Measurements from ENCODE around the gene HECW1. TPM values are rescaled to one million over a fixed set of nuclear protein-coding genes. Genes with fewer than 3 reads are reported as not detected.

The HECW1 gene
- total and polyA plus RNA-seq, 2 donors (not counting 1 experiment from before 2014, with no cell fraction given), result not detected

- Histone ChIP-seq H3K4me1 (ENCODE audit: control insufficient read depth in 2 of 2, insufficient read depth in 2 of 2, low read length in 2 of 2) (no peaks in the 10 kb centered on the region), H4K20me1 (ENCODE audit: control insufficient read depth, insufficient read depth, low read length, poor library complexity, severe bottlenecking) (no peaks in the 10 kb centered on the region), H3K27me3 (replicated peaks in 1 of 4; ENCODE audit: control extremely low read depth in 1 of 4, control insufficient read depth in 3 of 4, insufficient read depth in 4 of 4, low read length in 3 of 4) (peaks cover 0 to 12% (median 6%) of the 10 kb centered on the region in 4 experiments), H3K9ac (ENCODE audit: low read length) (no peak overlapping the region), H3K79me2 (ENCODE audit: control insufficient read depth, insufficient read depth, low read length) (no peaks in the 10 kb centered on the region), H3K36me3 (replicated peaks in 1 of 2; ENCODE audit: control extremely low read depth in 1 of 2, control insufficient read depth in 1 of 2, extremely low read depth in 1 of 2, insufficient read depth in 2 of 2, low read length in 1 of 2) (no peaks in the 10 kb centered on the region), H2AFZ (ENCODE audit: insufficient read depth, low read depth, low read length, poor library complexity, severe bottlenecking) (no peak overlapping the region), H3K4me2 (replicated peaks; ENCODE audit: low read depth, low read length, poor library complexity, severe bottlenecking) (no peak overlapping the region), H3K4me3 (ENCODE audit: control extremely low read depth in 1 of 5, extremely low read depth in 1 of 5, insufficient read depth in 1 of 5, low read depth in 2 of 5, low read length in 4 of 5) (no peak overlapping the region), H3K27ac (ENCODE audit: low read length in 2 of 2) (no peak overlapping the region), H3K9me3 (ENCODE audit: control extremely low read depth in 1 of 3, control insufficient read depth in 2 of 3, insufficient read depth in 1 of 3, low read length in 2 of 3) (no peaks in the 10 kb centered on the region)
- DNase-seq (no peak), ATAC-seq (ENCODE audit: low read depth) (no peak)
- 73% methylated on average over 5 of the region's 6 CpGs for WGBS (ENCODE audit: insufficient coverage)
- peaks cover 26% of the 10 kb centered on the region for H3K27me3 Mint-ChIP-seq
- CTCF ChIA-PET, result no interaction called here
- TF ChIP-seq EZH2 (IDR thresholded peaks at IDR 0.05; ENCODE audit: borderline replicate concordance, insufficient read depth, low read depth, low read length, poor library complexity, severe bottlenecking), result no peak
- no peak for TF ChIP-seq CTCF (IDR thresholded peaks at IDR 0.05)
- intact Hi-C loops (cut with micrococcal nuclease), result no loop called here
- no peak overlapping the region for H3K27ac Mint-ChIP-seq
- POLR2A ChIA-PET, result no interaction called here
- no peaks in the 10 kb centered on the region for H3K9me3 Mint-ChIP-seq (ENCODE audit: insufficient read depth)
- no peaks in the 10 kb centered on the region for H3K4me1 Mint-ChIP-seq
- H3K4me3 Mint-ChIP-seq, result no peak overlapping the region
These were observed 453.3 kb downstream of the HECW1 start for GRCh38 chr7:43565786-43566185.

GRCh38 chr7:43568529-43568928 is 456.1 kb downstream of the HECW1 start:
- H3K4me3 Mint-ChIP-seq, result no peak overlapping the region
- Histone ChIP-seq H4K20me1 (ENCODE audit: control insufficient read depth, insufficient read depth, low read length, poor library complexity, severe bottlenecking) (no peaks in the 10 kb centered on the region), H3K4me2 (replicated peaks; ENCODE audit: low read depth, low read length, poor library complexity, severe bottlenecking) (no peak overlapping the region), H3K9ac (ENCODE audit: low read length) (no peak overlapping the region), H3K4me1 (ENCODE audit: control insufficient read depth in 2 of 2, insufficient read depth in 2 of 2, low read length in 2 of 2) (no peaks in the 10 kb centered on the region), H3K27ac (ENCODE audit: low read length in 2 of 2) (no peak overlapping the region), H2AFZ (ENCODE audit: insufficient read depth, low read depth, low read length, poor library complexity, severe bottlenecking) (no peak overlapping the region), H3K4me3 (ENCODE audit: control extremely low read depth in 1 of 5, extremely low read depth in 1 of 5, insufficient read depth in 1 of 5, low read depth in 2 of 5, low read length in 4 of 5) (no peak overlapping the region), H3K27me3 (replicated peaks in 1 of 4; ENCODE audit: control extremely low read depth in 1 of 4, control insufficient read depth in 3 of 4, insufficient read depth in 4 of 4, low read length in 3 of 4) (peaks cover 0 to 3% (median 0%) of the 10 kb centered on the region in 4 experiments), H3K79me2 (ENCODE audit: control insufficient read depth, insufficient read depth, low read length) (no peaks in the 10 kb centered on the region), H3K36me3 (replicated peaks in 1 of 2; ENCODE audit: control extremely low read depth in 1 of 2, control insufficient read depth in 1 of 2, extremely low read depth in 1 of 2, insufficient read depth in 2 of 2, low read length in 1 of 2) (no peaks in the 10 kb centered on the region), H3K9me3 (ENCODE audit: control extremely low read depth in 1 of 3, control insufficient read depth in 2 of 3, insufficient read depth in 1 of 3, low read length in 2 of 3) (no peaks in the 10 kb centered on the region)
- ATAC-seq (ENCODE audit: low read depth), result no peak
- ChIA-PET CTCF (interaction anchor here (0.8 to 0.9 kb wide), 3 partner anchors 10 to 131 kb away, joined by 3 to 5 read pairs (median 5); partner anchors contain the start of gene STK17A), POLR2A (interaction anchor here (0.7 kb wide), 1 partner anchor 44 kb away, joined by 4 read pairs; no protein-coding TSS in a partner anchor)
- DNase-seq, result no peak
- TF ChIP-seq CTCF (IDR thresholded peaks at IDR 0.05), result no peak
- no peak for TF ChIP-seq EZH2 (IDR thresholded peaks at IDR 0.05; ENCODE audit: borderline replicate concordance, insufficient read depth, low read depth, low read length, poor library complexity, severe bottlenecking)
- WGBS (ENCODE audit: insufficient coverage), result 96% methylated on average over 5 of the region's 6 CpGs
- intact Hi-C loops (cut with micrococcal nuclease), result no loop called here
- peaks cover 6% of the 10 kb centered on the region for H3K27me3 Mint-ChIP-seq
- no peaks in the 10 kb centered on the region for H3K9me3 Mint-ChIP-seq (ENCODE audit: insufficient read depth)
- no peak overlapping the region for H3K27ac Mint-ChIP-seq
- H3K4me1 Mint-ChIP-seq, result no peaks in the 10 kb centered on the region

Data from B cell (primary cell).